ENCODE data around the gene EIF2A. TPM values are rescaled to one million over a fixed set of nuclear protein-coding genes. Genes with fewer than 3 reads are reported as not detected.

The EIF2A gene
- total and polyA plus RNA-seq, 9 of the 15 experiments (the other 6 are each of a cell fraction or from before 2014, with no cell fraction given): 106 to 192 (median 168) TPM

- peak; percentile 72; the same call in 1 of the 2 replicates for TF ChIP-seq ZNF644 (tag; IDR thresholded peaks at IDR 0.05; ENCODE audit: low read depth)
- peak; percentile 90; the same call in 1 of the 2 replicates for TF ChIP-seq KLF6 (CRISPR knock-in tag; IDR thresholded peaks at IDR 0.05; ENCODE audit: borderline replicate concordance)
- TF ChIP-seq, protein P1, sequence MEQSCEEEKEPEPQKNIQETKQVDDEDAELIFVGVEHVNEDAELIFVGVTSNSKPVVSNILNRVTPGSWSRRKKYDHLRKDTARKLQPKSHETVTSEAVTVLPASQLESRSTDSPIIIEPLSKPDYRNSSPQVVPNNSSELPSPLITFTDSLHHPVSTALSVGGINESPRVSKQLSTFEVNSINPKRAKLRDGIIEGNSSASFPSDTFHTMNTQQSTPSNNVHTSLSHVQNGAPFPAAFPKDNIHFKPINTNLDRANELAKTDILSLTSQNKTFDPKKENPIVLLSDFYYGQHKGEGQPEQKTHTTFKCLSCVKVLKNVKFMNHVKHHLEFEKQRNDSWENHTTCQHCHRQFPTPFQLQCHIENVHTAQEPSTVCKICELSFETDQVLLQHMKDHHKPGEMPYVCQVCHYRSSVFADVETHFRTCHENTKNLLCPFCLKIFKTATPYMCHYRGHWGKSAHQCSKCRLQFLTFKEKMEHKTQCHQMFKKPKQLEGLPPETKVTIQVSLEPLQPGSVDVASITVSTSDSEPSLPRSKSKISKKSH (CRISPR knock-in tag; IDR thresholded peaks at IDR 0.05): no peak
- peak in 1 of 2 experiments; percentile 63; a peak in 2 of 4 replicates for TF ChIP-seq TBL1XR1 (IDR thresholded peaks at IDR 0.05; ENCODE audit: low read length in 2 of 2)
- TF ChIP-seq ZKSCAN3 (CRISPR knock-in tag; IDR thresholded peaks at IDR 0.05): 0 out of 2 replicates have a peak, but pooled peaks have one; percentile 35
- TF ChIP-seq, protein P2, sequence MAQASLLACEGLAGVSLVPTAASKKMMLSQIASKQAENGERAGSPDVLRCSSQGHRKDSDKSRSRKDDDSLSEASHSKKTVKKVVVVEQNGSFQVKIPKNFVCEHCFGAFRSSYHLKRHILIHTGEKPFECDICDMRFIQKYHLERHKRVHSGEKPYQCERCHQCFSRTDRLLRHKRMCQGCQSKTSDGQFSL (CRISPR knock-in tag; IDR thresholded peaks at IDR 0.05): no peak
- TF ChIP-seq, protein P2 (tag; IDR thresholded peaks at IDR 0.05): peak in 1 of 2 experiments; percentile 74; a peak in 2 of 4 replicates
- no peak for TF ChIP-seq NR2C1 (IDR thresholded peaks at IDR 0.05)
- peak; percentile 82 for TF ChIP-seq NR2C1 (tag; IDR thresholded peaks at IDR 0.05)
- no peak for TF ChIP-seq MYC (IDR thresholded peaks at IDR 0.05; ENCODE audit: low read depth, low read length)
- TF ChIP-seq MYC (CRISPR knock-in tag; IDR thresholded peaks at IDR 0.05; ENCODE audit: borderline replicate concordance, low read depth): no peak; the same call in 1 of the 2 replicates
- TF ChIP-seq, protein P3, sequence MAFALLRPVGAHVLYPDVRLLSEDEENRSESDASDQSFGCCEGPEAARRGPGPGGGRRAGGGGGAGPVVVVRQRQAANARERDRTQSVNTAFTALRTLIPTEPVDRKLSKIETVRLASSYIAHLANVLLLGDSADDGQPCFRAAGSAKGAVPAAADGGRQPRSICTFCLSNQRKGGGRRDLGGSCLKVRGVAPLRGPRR (CRISPR knock-in tag; IDR thresholded peaks at IDR 0.05): peak; percentile 61; the same call in 1 of the 2 replicates
- peak; percentile 73 for TF ChIP-seq BACH1 (tag; IDR thresholded peaks at IDR 0.05)
- TF ChIP-seq DIDO1 (tag; IDR thresholded peaks at IDR 0.05; ENCODE audit: low read depth): no peak
- no peak for TF ChIP-seq SP1 (CRISPR knock-in tag; IDR thresholded peaks at IDR 0.05)
- peak; percentile 66; the same call in 1 of the 2 replicates for TF ChIP-seq ZNF589 (CRISPR knock-in tag; IDR thresholded peaks at IDR 0.05; ENCODE audit: low read depth)
- TF ChIP-seq ZNF76 (CRISPR knock-in tag; IDR thresholded peaks at IDR 0.05; ENCODE audit: borderline replicate concordance): peak; percentile 91
- no peak for TF ChIP-seq SIN3B (IDR thresholded peaks at IDR 0.05; ENCODE audit: low read depth)
- TF ChIP-seq CREB1 (IDR thresholded peaks at IDR 0.05): no peak
- TF ChIP-seq CREB1 (CRISPR knock-in tag; IDR thresholded peaks at IDR 0.05): no peak
- no peak for TF ChIP-seq FOXO4 (CRISPR knock-in tag; IDR thresholded peaks at IDR 0.05)
- peak; percentile 81 for TF ChIP-seq ZBTB17 (CRISPR knock-in tag; IDR thresholded peaks at IDR 0.05)
- no peak for TF ChIP-seq ZNF507 (tag; conservative IDR thresholded peaks at IDR 0.05)
- no peak for TF ChIP-seq ZNF717 (CRISPR knock-in tag; IDR thresholded peaks at IDR 0.05)
- TF ChIP-seq HIVEP1 (CRISPR knock-in tag; IDR thresholded peaks at IDR 0.05): peak; percentile 73; the same call in 1 of the 2 replicates
Observed at GRCh38 chr3:150599611-150600297, 53.2 kb downstream of the EIF2A start (continued).
